ENCODE measurements around the gene PRPF18.

PRPF18 gene

GRCh38 chr10:13656337-13657100, 69.8 kb downstream of the PRPF18 start:
- no peak overlapping the region for H3K4me3 ChIP-seq (replicated peaks; ENCODE audit: low read depth, low read length)
- no peak for TF ChIP-seq CTCF (IDR thresholded peaks at IDR 0.05; ENCODE audit: low read depth, low read length, missing control alignments)
- no peak for DNase-seq (ENCODE audit: extremely low read depth, low read depth)

GRCh38 chr10:13657101-13657680, 70.4 kb downstream of the PRPF18 start:
- no peak for TF ChIP-seq CTCF (IDR thresholded peaks at IDR 0.05; ENCODE audit: low read depth, low read length, missing control alignments)
- no peak overlapping the region for H3K4me3 ChIP-seq (replicated peaks; ENCODE audit: low read depth, low read length)
- DNase-seq (ENCODE audit: extremely low read depth, low read depth) = no peak

GRCh38 chr10:13658264-13658663, 71.5 kb downstream of the PRPF18 start:
- no peak overlapping the region for H3K4me3 ChIP-seq (replicated peaks; ENCODE audit: low read depth, low read length)
- TF ChIP-seq CTCF (IDR thresholded peaks at IDR 0.05; ENCODE audit: low read depth, low read length, missing control alignments) = no peak

GRCh38 chr10:13658871-13659685, 72.3 kb downstream of the PRPF18 start:
- DNase-seq (ENCODE audit: extremely low read depth, low read depth) = no peak
- TF ChIP-seq CTCF (IDR thresholded peaks at IDR 0.05; ENCODE audit: low read depth, low read length, missing control alignments) = no peak
- no peak overlapping the region for H3K4me3 ChIP-seq (replicated peaks; ENCODE audit: low read depth, low read length)

More at GRCh38 chr10:13658264-13658663, 71.5 kb downstream of the PRPF18 start:
- no peak for DNase-seq (ENCODE audit: extremely low read depth, low read depth)

GRCh38 chr10:13659887-13660550, 73.3 kb downstream of the PRPF18 start:
- H3K4me3 ChIP-seq (replicated peaks; ENCODE audit: low read depth, low read length) = no peak overlapping the region
- peak; percentile 26 for DNase-seq (ENCODE audit: extremely low read depth, low read depth)
- TF ChIP-seq CTCF (IDR thresholded peaks at IDR 0.05; ENCODE audit: low read depth, low read length, missing control alignments) = peak; percentile 87

GRCh38 chr10:13660551-13660920, 73.8 kb downstream of the PRPF18 start:
- no peak for TF ChIP-seq CTCF (IDR thresholded peaks at IDR 0.05; ENCODE audit: low read depth, low read length, missing control alignments)
- H3K4me3 ChIP-seq (replicated peaks; ENCODE audit: low read depth, low read length) = no peak overlapping the region
- DNase-seq (ENCODE audit: extremely low read depth, low read depth) = no peak

Measured in HFF-Myc (cell line).